ENCODE measurements around the gene PGM3.

DNA sequence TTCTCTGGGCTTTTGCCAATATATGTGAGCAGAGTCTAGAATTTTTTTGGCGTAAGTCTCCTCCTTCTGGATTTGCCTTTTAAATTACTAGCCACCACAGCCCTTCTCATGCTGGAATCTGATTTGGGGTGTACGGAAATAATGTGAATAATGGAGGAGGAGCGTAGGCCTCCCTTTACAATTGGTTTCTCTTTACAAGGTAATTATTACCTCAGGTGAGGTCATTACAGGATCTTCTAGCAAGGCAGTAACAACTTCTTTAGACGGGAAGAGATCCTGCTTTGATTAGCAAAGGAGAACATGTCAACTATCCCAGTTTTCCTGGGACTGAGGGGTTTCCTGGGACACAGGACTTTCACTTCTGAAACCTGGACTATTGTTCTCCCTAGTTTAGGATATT lies 9.0 kb upstream of the PGM3 start:
- TF ChIP-seq, protein P1, sequence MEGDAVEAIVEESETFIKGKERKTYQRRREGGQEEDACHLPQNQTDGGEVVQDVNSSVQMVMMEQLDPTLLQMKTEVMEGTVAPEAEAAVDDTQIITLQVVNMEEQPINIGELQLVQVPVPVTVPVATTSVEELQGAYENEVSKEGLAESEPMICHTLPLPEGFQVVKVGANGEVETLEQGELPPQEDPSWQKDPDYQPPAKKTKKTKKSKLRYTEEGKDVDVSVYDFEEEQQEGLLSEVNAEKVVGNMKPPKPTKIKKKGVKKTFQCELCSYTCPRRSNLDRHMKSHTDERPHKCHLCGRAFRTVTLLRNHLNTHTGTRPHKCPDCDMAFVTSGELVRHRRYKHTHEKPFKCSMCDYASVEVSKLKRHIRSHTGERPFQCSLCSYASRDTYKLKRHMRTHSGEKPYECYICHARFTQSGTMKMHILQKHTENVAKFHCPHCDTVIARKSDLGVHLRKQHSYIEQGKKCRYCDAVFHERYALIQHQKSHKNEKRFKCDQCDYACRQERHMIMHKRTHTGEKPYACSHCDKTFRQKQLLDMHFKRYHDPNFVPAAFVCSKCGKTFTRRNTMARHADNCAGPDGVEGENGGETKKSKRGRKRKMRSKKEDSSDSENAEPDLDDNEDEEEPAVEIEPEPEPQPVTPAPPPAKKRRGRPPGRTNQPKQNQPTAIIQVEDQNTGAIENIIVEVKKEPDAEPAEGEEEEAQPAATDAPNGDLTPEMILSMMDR (IDR thresholded peaks at IDR 0.05) = no peak
- no peak for TF ChIP-seq POLR2A (IDR thresholded peaks at IDR 0.05)

Data from lower leg skin (tissue), 3 donors.